BJ (cell line): Measurements from ENCODE around the gene PRKG1. TPM values are rescaled to one million over a fixed set of nuclear protein-coding genes. Genes with fewer than 3 reads are reported as not detected.
"Not testable (repeated sequence)": the region's sequence is repeated elsewhere in the genome, so short reads cannot be mapped to it uniquely, and the experiment has no call there.

Experiments used
- CTCF ChIA-PET: fragments of 350-600 bp; formaldehyde crosslinking; extraction: SDS; loops from one replicate; lab custom pipeline; 2021; ENCODE audit warnings: antibody characterized with exemption, inconsistent platforms; lab: Yijun Ruan, JAX
- POLR2A ChIA-PET: fragments of 300-600 bp; sonication (Branson Sonifier 250); formaldehyde crosslinking; extraction: SDS; loops from one replicate; lab custom pipeline; 2021; ENCODE audit warnings: antibody characterized with exemption; lab: Charles Lee
- DNase-seq: peaks from one replicate; pipeline ENCODE4 v3.0.0-alpha.2; 2011; ENCODE audit warnings: low read depth
- H3K27me3 ChIP-seq: 2 replicates; pipeline ENCODE4 v1.6.0; 2011; ENCODE audit warnings: low read length; ENCODE audit not compliant: control insufficient read depth, insufficient read depth
- H3K36me3 ChIP-seq: 2 replicates; pipeline ENCODE4 v1.5.1; 2011; ENCODE audit warnings: low read length; ENCODE audit not compliant: control insufficient read depth, insufficient read depth
- H3K4me3 ChIP-seq: 2 replicates; pipeline ENCODE4 v1.5.1; 2011; ENCODE audit warnings: low read depth, mild to moderate bottlenecking, control low read depth, low read length
- CTCF ChIP-seq: IDR thresholded peaks from 2 replicates; pipeline ENCODE4 v1.5.1; 2011; ENCODE audit warnings: low read depth, mild to moderate bottlenecking, control low read depth, inconsistent platforms, low read length, moderate library complexity; ENCODE audit not compliant: insufficient read depth
- polyA plus RNA-seq: library from polyadenylated mRNA; depleted of rRNA; stranded (reverse); fragments of >200 nt; gene quantifications from 2 replicates; pipeline ENCODE4 v1.2.3, GENCODE V29; 2011

PRKG1 gene
- polyA plus RNA-seq, 1 experiment = 9.7 TPM

- no peak for DNase-seq
- no peaks in the 10 kb centered on the region for H3K36me3 ChIP-seq
- ChIA-PET POLR2A (interaction anchor here (0.6 kb wide), 1 partner anchor 112 kb away, joined by 3 read pairs; no protein-coding TSS in a partner anchor), CTCF (interaction anchor here (1.5 kb wide), 1 partner anchor 26 kb away, joined by 4 read pairs; no protein-coding TSS in a partner anchor)
- H3K4me3 ChIP-seq = no peak overlapping the region
- TF ChIP-seq CTCF = no peak
- H3K27me3 ChIP-seq = no peaks in the 10 kb centered on the region
These were observed 955.9 kb downstream of the PRKG1 start for GRCh38 chr10:52030051-52030790.

- no peak for TF ChIP-seq CTCF
- no peak overlapping the region for H3K4me3 ChIP-seq
- CTCF ChIA-PET = interaction anchor here (0.7 kb wide), 1 partner anchor 29 kb away, joined by 3 read pairs; no protein-coding TSS in a partner anchor
- POLR2A ChIA-PET = no interaction called here
- no peak for DNase-seq
- no peaks in the 10 kb centered on the region for H3K27me3 ChIP-seq
- no peaks in the 10 kb centered on the region for H3K36me3 ChIP-seq
These were observed 956.7 kb downstream of the PRKG1 start for GRCh38 chr10:52030975-52031374.

- Histone ChIP-seq H3K27me3 (no peaks in the 10 kb centered on the region), H3K4me3 (no peak overlapping the region), H3K36me3 (no peaks in the 10 kb centered on the region)
- TF ChIP-seq CTCF = no peak
- ChIA-PET CTCF (interaction anchor here (0.7 kb wide), 1 partner anchor 250 kb away, joined by 5 read pairs; no protein-coding TSS in a partner anchor), POLR2A (no interaction called here)
- DNase-seq = no peak
These were observed 957.5 kb downstream of the PRKG1 start for GRCh38 chr10:52031771-52032170.

GRCh38 chr10:52032681-52033629, 958.7 kb downstream of the PRKG1 start:
- no peak for TF ChIP-seq CTCF
- CTCF ChIA-PET = interaction anchor here (0.7 kb wide), 1 partner anchor 249 kb away, joined by 5 read pairs; no protein-coding TSS in a partner anchor
- Histone ChIP-seq H3K27me3 (no peaks in the 10 kb centered on the region), H3K4me3 (no peak overlapping the region), H3K36me3 (no peaks in the 10 kb centered on the region)
- DNase-seq = no peak
- POLR2A ChIA-PET = no interaction called here

- H3K27me3 ChIP-seq, H3K4me3 ChIP-seq, POLR2A ChIA-PET, CTCF ChIA-PET, H3K36me3 ChIP-seq, DNase-seq: not testable (repeated sequence)
These were observed 964.9 kb downstream of the PRKG1 start for GRCh38 chr10:52039002-52039793.
